ENCODE data around the gene ARRB1. TPM values are rescaled to one million over a fixed set of nuclear protein-coding genes. Genes with fewer than 3 reads are reported as not detected.

Gene ARRB1
- total RNA-seq, 4 donors from 2014 or later: 15.7 to 44.7 (median 27.7) TPM

- intact Hi-C loops (cut with DNase I): no loop called here
- no peak for TF ChIP-seq POLR2A (IDR thresholded peaks at IDR 0.05)
- TF ChIP-seq, protein P1, sequence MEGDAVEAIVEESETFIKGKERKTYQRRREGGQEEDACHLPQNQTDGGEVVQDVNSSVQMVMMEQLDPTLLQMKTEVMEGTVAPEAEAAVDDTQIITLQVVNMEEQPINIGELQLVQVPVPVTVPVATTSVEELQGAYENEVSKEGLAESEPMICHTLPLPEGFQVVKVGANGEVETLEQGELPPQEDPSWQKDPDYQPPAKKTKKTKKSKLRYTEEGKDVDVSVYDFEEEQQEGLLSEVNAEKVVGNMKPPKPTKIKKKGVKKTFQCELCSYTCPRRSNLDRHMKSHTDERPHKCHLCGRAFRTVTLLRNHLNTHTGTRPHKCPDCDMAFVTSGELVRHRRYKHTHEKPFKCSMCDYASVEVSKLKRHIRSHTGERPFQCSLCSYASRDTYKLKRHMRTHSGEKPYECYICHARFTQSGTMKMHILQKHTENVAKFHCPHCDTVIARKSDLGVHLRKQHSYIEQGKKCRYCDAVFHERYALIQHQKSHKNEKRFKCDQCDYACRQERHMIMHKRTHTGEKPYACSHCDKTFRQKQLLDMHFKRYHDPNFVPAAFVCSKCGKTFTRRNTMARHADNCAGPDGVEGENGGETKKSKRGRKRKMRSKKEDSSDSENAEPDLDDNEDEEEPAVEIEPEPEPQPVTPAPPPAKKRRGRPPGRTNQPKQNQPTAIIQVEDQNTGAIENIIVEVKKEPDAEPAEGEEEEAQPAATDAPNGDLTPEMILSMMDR (IDR thresholded peaks at IDR 0.05): no peak
- Histone ChIP-seq H3K27ac (no peak overlapping the region), H3K36me3 (no peaks in the 10 kb centered on the region), H3K4me3 (replicated peaks in 1 of 3) (no peak overlapping the region), H3K4me1 (peaks cover 0 to 10% of the 10 kb centered on the region in 2 donors), H3K27me3 (no peaks in the 10 kb centered on the region), H3K9me3 (no peaks in the 10 kb centered on the region)
- DNase-seq: no peak
- WGBS, 2 donors: 60 to 74% methylated on average over 8 of the region's 8 CpGs
These were observed 42.8 kb upstream of the ARRB1 start for GRCh38 chr11:75394085-75394840.

DNA sequence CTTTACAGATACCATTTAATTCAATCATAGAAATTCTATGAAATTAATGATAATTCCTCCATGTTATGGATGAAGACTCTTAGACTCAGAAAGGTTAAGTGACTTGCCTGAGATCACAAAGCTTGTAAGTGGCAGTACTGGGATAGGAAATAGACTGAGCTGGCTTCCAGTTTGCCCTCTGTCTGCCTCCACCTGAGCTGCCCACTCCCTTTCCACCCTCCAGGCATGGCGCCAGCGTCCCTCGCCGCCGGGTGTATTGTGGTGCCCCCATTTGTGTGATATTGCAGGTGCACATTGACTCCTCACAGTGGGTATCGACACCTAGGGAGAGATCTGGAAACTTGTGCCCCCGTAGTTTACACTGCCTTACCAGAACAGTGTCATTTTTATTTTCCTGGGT lies 38.5 kb upstream of the ARRB1 start:
- no peaks in the 10 kb centered on the region for H3K9me3 ChIP-seq
- 86 to 91% methylated on average over 7 of the region's 7 CpGs for WGBS, 2 donors
- intact Hi-C loops (cut with DNase I): no loop called here

DNA sequence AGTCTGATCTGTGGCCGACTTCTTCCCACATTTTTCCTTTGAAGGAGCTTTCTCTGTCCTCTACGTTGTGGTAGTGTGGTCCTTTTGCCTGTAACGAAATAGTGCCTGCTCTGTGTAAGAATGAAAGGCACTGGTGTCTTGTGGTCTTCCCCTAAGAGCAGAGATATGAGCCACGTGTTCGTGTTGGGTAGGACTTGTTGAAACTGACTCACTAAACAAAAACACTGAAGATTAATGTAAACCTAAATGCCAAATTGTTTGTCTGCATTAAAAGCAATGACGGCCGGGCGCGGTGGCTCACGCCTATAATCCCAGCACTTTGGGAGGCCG lies 37.8 kb upstream of the ARRB1 start:
- WGBS, 2 donors: 72 to 82% methylated on average over 11 of the region's 11 CpGs
- TF ChIP-seq, protein P1 (IDR thresholded peaks at IDR 0.05): no peak
- TF ChIP-seq POLR2A (IDR thresholded peaks at IDR 0.05): no peak
- Histone ChIP-seq H3K27me3 (no peaks in the 10 kb centered on the region), H3K36me3 (no peaks in the 10 kb centered on the region), H3K9me3 (no peaks in the 10 kb centered on the region), H3K4me1 (peaks cover 0 to 11% of the 10 kb centered on the region in 2 donors), H3K4me3 (replicated peaks in 1 of 3) (no peak overlapping the region), H3K27ac (no peak overlapping the region)
- intact Hi-C loops (cut with DNase I): no loop called here
- no peak for DNase-seq

More for the DNA sequence above, 38.5 kb upstream of the ARRB1 start:
- peaks cover 0 to 11% of the 10 kb centered on the region in 2 donors for H3K4me1 ChIP-seq
- TF ChIP-seq, protein P1 (IDR thresholded peaks at IDR 0.05): no peak
- no peak for TF ChIP-seq POLR2A (IDR thresholded peaks at IDR 0.05)
- H3K27ac ChIP-seq: no peak overlapping the region
- H3K4me3 ChIP-seq (replicated peaks in 1 of 3): no peak overlapping the region
- no peaks in the 10 kb centered on the region for H3K27me3 ChIP-seq
- no peaks in the 10 kb centered on the region for H3K36me3 ChIP-seq
- no peak for DNase-seq

- intact Hi-C loops (cut with DNase I): no loop called here
- peak; percentile 59 to 60 for DNase-seq
- WGBS, 2 donors: 29 to 31% methylated on average over 9 of the region's 9 CpGs
- H3K4me1 ChIP-seq: peaks cover 0 to 11% of the 10 kb centered on the region in 2 donors
- TF ChIP-seq, protein P1 (IDR thresholded peaks at IDR 0.05): peak; percentile 67 to 79 (median 74)
- TF ChIP-seq POLR2A (IDR thresholded peaks at IDR 0.05): no peak
- no peak overlapping the region for H3K27ac ChIP-seq
- no peaks in the 10 kb centered on the region for H3K27me3 ChIP-seq
- no peak overlapping the region for H3K4me3 ChIP-seq (replicated peaks in 1 of 3)
- no peaks in the 10 kb centered on the region for H3K36me3 ChIP-seq
- H3K9me3 ChIP-seq: no peaks in the 10 kb centered on the region
These were observed 37.2 kb upstream of the ARRB1 start for GRCh38 chr11:75388386-75389275.

Measured in thyroid gland (tissue), 4 donors.